Stimulated activated naive CD4-positive, alpha-beta T cell treated with Interleukin-2 at 50 U/mL for 16 hours (primary cell): ENCODE data around the gene BDP1.
"Not testable (repeated sequence)": the region's sequence is repeated elsewhere in the genome, so short reads cannot be mapped to it uniquely, and the experiment has no call there.

Experiments used
- DNase-seq: peaks from one replicate; lab custom pipeline; 2025; lab: John Stamatoyannopoulos, UW

Gene BDP1

GRCh38 chr5:71471193-71471592 lies 15.7 kb downstream of the BDP1 start:
- DNase-seq, result no peak

GRCh38 chr5:71475788-71476384 lies 20.4 kb downstream of the BDP1 start:
- DNase-seq, result no peak

GRCh38 chr5:71481441-71481840 lies 26.0 kb downstream of the BDP1 start:
- DNase-seq, result no peak

- DNase-seq, result no peak
Observed at GRCh38 chr5:71482132-71482531, 26.7 kb downstream of the BDP1 start.

GRCh38 chr5:71483355-71483754 lies 27.9 kb downstream of the BDP1 start:
- no peak for DNase-seq

GRCh38 chr5:71492817-71493615 lies 37.6 kb downstream of the BDP1 start:
- DNase-seq, result no peak

- DNase-seq, result not testable (repeated sequence)
Observed at GRCh38 chr5:71494202-71494601, 38.8 kb downstream of the BDP1 start.

GRCh38 chr5:71498756-71499155 lies 43.3 kb downstream of the BDP1 start:
- not testable (repeated sequence) for DNase-seq

- no peak for DNase-seq
Observed at GRCh38 chr5:71503536-71503935, 48.1 kb downstream of the BDP1 start.

GRCh38 chr5:71522151-71522550 lies 66.7 kb downstream of the BDP1 start:
- DNase-seq, result no peak

- DNase-seq, result not testable (repeated sequence)
Observed at GRCh38 chr5:71525611-71526010, 70.2 kb downstream of the BDP1 start.

GRCh38 chr5:71528206-71528605 lies 72.8 kb downstream of the BDP1 start:
- no peak for DNase-seq

GRCh38 chr5:71529682-71530081 lies 74.2 kb downstream of the BDP1 start:
- no peak for DNase-seq

- DNase-seq, result no peak
Observed at GRCh38 chr5:71533142-71533541, 77.7 kb downstream of the BDP1 start.

- DNase-seq, result no peak
Observed at GRCh38 chr5:71533615-71534014, 78.2 kb downstream of the BDP1 start.

GRCh38 chr5:71537687-71538086 lies 82.2 kb downstream of the BDP1 start:
- no peak for DNase-seq

- DNase-seq, result not testable (repeated sequence)
Observed at GRCh38 chr5:71550885-71551284, 95.4 kb downstream of the BDP1 start.

GRCh38 chr5:71551582-71551981 lies 96.1 kb downstream of the BDP1 start:
- not testable (repeated sequence) for DNase-seq

- not testable (repeated sequence) for DNase-seq
Observed at GRCh38 chr5:71552026-71552749, 96.7 kb downstream of the BDP1 start.

GRCh38 chr5:71563161-71563560 lies 107.7 kb downstream of the BDP1 start:
- no peak for DNase-seq

- no peak for DNase-seq
Observed at GRCh38 chr5:71564895-71565294, 109.4 kb downstream of the BDP1 start.

- no peak for DNase-seq
Observed at GRCh38 chr5:71569748-71570509, 114.5 kb downstream of the BDP1 start.
